ENCODE data around the gene PLIN1. TPM values are rescaled to one million over a fixed set of nuclear protein-coding genes. Genes with fewer than 3 reads are reported as not detected.

The PLIN1 gene
- total RNA-seq: 0.06 TPM in 1 of 2 replicates, not detected in the other

GRCh38 chr15:89679212-89679611 lies at the start of gene PLIN1:
TSS of gene PLIN1 (minus strand) at chr15:89679367. CDS start at chr15:89677489, 1,878 bp downstream.

GRCh38 chr15:89690276-89691218 lies 11.4 kb upstream of the PLIN1 start, which contains the start of the genes PEX11A and WDR93:
TSS of gene PEX11A (minus strand) at chr15:89690754. CDS start at chr15:89690632, 122 bp downstream.
TSS of gene WDR93 (plus strand) at chr15:89690811. CDS start at chr15:89701747, 10,936 bp downstream.

GRCh38 chr15:89654847-89655805 lies 24.0 kb downstream of the PLIN1 start, which contains the start of gene KIF7:
TSS of gene KIF7 (minus strand) at chr15:89655467. CDS start at chr15:89652930, 2,537 bp downstream.

Other genes with a start within 250 kb of the PLIN1 start
- under 0.01 TPM in 1 of 2 replicates, not detected in the other for gene RHCG, start 182.8 kb downstream of the PLIN1 start, total RNA-seq
- gene TICRR, start 103.9 kb downstream of the PLIN1 start, total RNA-seq: 4.0 and 5.0 TPM in 2 replicates
- gene KIF7, start 23.9 kb downstream of the PLIN1 start, total RNA-seq: 0.81 and 2.3 TPM in 2 replicates
- gene PEX11A, start 11.4 kb upstream of the PLIN1 start, total RNA-seq: 1.6 and 6.2 TPM in 2 replicates
- gene WDR93, start 11.4 kb upstream of the PLIN1 start, total RNA-seq: under 0.01 TPM in 1 of 2 replicates, not detected in the other
- gene MESP1, start 71.9 kb upstream of the PLIN1 start, total RNA-seq: 0.16 and 0.31 TPM in 2 replicates
- not detected in 2 replicates for gene MESP2, start 97.0 kb upstream of the PLIN1 start, total RNA-seq
- 6.0 and 14.2 TPM in 2 replicates for gene ANPEP, start 135.5 kb upstream of the PLIN1 start, total RNA-seq
- gene AP3S2, start 214.6 kb upstream of the PLIN1 start, total RNA-seq: 20.6 and 51.0 TPM in 2 replicates
- gene ARPIN, start 233.6 kb upstream of the PLIN1 start, total RNA-seq: 14.8 and 17.0 TPM in 2 replicates

Data from bladder microvascular endothelial cell (primary cell).